C4-2B (cell line): ENCODE data around the gene ERC2.

ENCODE experiments used
- ZFX ChIP-seq: fragments of 450-650 bp; IDR thresholded peaks from 2 replicates; pipeline ENCODE4 v1.6.1; 2017
- TF ChIP-seq, protein P1 (sequence below): fragments of 450-650 bp; conservative IDR thresholded peaks from 2 replicates; pipeline ENCODE4 v1.5.1; 2017; ENCODE audit warnings: mild to moderate bottlenecking

DNA sequence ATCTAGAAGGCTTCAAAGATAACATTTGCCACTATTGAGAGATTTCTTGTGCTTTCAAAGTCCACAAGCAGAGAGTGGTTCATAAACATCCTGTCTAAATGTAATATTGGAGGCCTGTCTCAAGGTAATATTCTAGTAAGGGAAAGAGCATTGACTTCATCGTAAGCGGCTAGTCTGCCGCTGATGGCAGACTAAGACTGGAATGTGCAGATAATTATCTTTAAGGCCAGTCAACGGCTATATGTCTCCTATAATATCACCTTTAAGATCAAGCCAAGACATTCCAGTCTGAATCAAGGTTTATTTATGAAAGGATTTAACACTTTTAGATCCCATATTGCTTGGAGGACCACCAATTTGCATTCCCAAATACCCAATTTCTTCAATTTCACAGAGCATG is 557.0 kb downstream of the ERC2 start:
- TF ChIP-seq, protein P1, sequence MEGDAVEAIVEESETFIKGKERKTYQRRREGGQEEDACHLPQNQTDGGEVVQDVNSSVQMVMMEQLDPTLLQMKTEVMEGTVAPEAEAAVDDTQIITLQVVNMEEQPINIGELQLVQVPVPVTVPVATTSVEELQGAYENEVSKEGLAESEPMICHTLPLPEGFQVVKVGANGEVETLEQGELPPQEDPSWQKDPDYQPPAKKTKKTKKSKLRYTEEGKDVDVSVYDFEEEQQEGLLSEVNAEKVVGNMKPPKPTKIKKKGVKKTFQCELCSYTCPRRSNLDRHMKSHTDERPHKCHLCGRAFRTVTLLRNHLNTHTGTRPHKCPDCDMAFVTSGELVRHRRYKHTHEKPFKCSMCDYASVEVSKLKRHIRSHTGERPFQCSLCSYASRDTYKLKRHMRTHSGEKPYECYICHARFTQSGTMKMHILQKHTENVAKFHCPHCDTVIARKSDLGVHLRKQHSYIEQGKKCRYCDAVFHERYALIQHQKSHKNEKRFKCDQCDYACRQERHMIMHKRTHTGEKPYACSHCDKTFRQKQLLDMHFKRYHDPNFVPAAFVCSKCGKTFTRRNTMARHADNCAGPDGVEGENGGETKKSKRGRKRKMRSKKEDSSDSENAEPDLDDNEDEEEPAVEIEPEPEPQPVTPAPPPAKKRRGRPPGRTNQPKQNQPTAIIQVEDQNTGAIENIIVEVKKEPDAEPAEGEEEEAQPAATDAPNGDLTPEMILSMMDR, result no peak
- TF ChIP-seq ZFX, result no peak
